H9 (cell line): Measurements from ENCODE around the gene NTRK3. TPM values are rescaled to one million over a fixed set of nuclear protein-coding genes. Genes with fewer than 3 reads are reported as not detected.

Experiments used
- DNase-seq: peaks from one replicate; pipeline ENCODE4 v3.0.0-alpha.2; 2017
- H2AFZ ChIP-seq: one replicate; pipeline ENCODE4 v1.6.1; 2013; ENCODE audit warnings: mild to moderate bottlenecking, low read length, control low read depth, moderate library complexity
- H2AK5ac ChIP-seq: 2 replicates; pipeline ENCODE4 v1.6.1; 2013; ENCODE audit warnings: low read length, control low read depth, mixed read lengths; ENCODE audit not compliant: insufficient read length
- H2BK120ac ChIP-seq: one replicate; pipeline ENCODE4 v1.6.1; 2013; ENCODE audit warnings: low read depth, mild to moderate bottlenecking, low read length, control low read depth, inconsistent platforms; ENCODE audit not compliant: poor library complexity, severe bottlenecking
- H2BK12ac ChIP-seq: 2 replicates; pipeline ENCODE4 v1.6.1; 2013; ENCODE audit warnings: low read length, control low read depth, mixed read lengths, low read depth; ENCODE audit not compliant: insufficient read length
- H2BK15ac ChIP-seq: 2 replicates; pipeline ENCODE4 v1.6.1; 2013; ENCODE audit warnings: low read depth, low read length, control low read depth
- H2BK20ac ChIP-seq: one replicate; pipeline ENCODE4 v1.6.1; 2013; ENCODE audit warnings: low read depth, mild to moderate bottlenecking, low read length, control low read depth, inconsistent platforms; ENCODE audit not compliant: poor library complexity, severe bottlenecking
- H2BK5ac ChIP-seq: 2 replicates; pipeline ENCODE4 v1.6.1; 2013; ENCODE audit warnings: low read length, control low read depth, mixed read lengths; ENCODE audit not compliant: insufficient read length
- H3K14ac ChIP-seq: 2 replicates; pipeline ENCODE4 v1.6.1; 2013; ENCODE audit warnings: low read length, control low read depth; ENCODE audit not compliant: insufficient read depth
- H3K18ac ChIP-seq: 2 replicates; pipeline ENCODE4 v1.6.1; 2013; ENCODE audit warnings: low read depth, mild to moderate bottlenecking, mixed read lengths, low read length, control low read depth; ENCODE audit not compliant: insufficient read length
- H3K23ac ChIP-seq: 2 replicates; pipeline ENCODE4 v1.6.1; 2013; ENCODE audit warnings: low read length, control low read depth, mixed read lengths, low read depth; ENCODE audit not compliant: insufficient read length
- H3K23me2 ChIP-seq: 2 replicates; pipeline ENCODE4 v1.6.1; 2013; ENCODE audit warnings: low read depth, mild to moderate bottlenecking, mixed read lengths, low read length, control low read depth; ENCODE audit not compliant: insufficient read length, poor library complexity, severe bottlenecking
- H3K27ac ChIP-seq: 2 replicates; pipeline ENCODE4 v1.5.1; 2013; ENCODE audit warnings: low read length, control low read depth, mixed read lengths, low read depth; ENCODE audit not compliant: insufficient read length
- H3K27me3 ChIP-seq: 2 replicates; pipeline ENCODE4 v1.6.1; 2013; ENCODE audit warnings: low read length, control low read depth, inconsistent platforms; ENCODE audit not compliant: insufficient read depth
- H3K4ac ChIP-seq: 2 replicates; pipeline ENCODE4 v1.6.1; 2013; ENCODE audit warnings: low read depth, mild to moderate bottlenecking, control low read depth, inconsistent platforms, low read length, moderate library complexity
- H3K4me1 ChIP-seq: 2 replicates; pipeline ENCODE4 v1.6.1; 2013; ENCODE audit warnings: low read length, control low read depth, inconsistent platforms; ENCODE audit not compliant: insufficient read depth
- H3K4me2 ChIP-seq: 2 replicates; pipeline ENCODE4 v1.6.1; 2013; ENCODE audit warnings: low read length, control low read depth, mixed read lengths; ENCODE audit not compliant: insufficient read length, insufficient read depth
- H3K56ac ChIP-seq: 2 replicates; pipeline ENCODE4 v1.6.1; 2013; ENCODE audit warnings: low read depth, mild to moderate bottlenecking, mixed read lengths, low read length, control low read depth; ENCODE audit not compliant: insufficient read length
- H3K79me1 ChIP-seq: 2 replicates; pipeline ENCODE4 v1.6.1; 2013; ENCODE audit warnings: low read depth, mild to moderate bottlenecking, moderate library complexity, low read length, control low read depth, inconsistent platforms; ENCODE audit not compliant: insufficient read depth, poor library complexity, severe bottlenecking
- H3K79me2 ChIP-seq: 2 replicates; pipeline ENCODE4 v1.6.1; 2013; ENCODE audit warnings: low read length, control low read depth, inconsistent platforms; ENCODE audit not compliant: insufficient read depth
- H3K9ac ChIP-seq: 2 replicates; pipeline ENCODE4 v1.6.1; 2013; ENCODE audit warnings: low read length, control low read depth, mixed read lengths; ENCODE audit not compliant: insufficient read length; ENCODE audit errors: extremely low read depth
- H3K9me3 ChIP-seq: one replicate; pipeline ENCODE4 v1.6.1; 2013; ENCODE audit warnings: low read depth, low read length, inconsistent platforms; ENCODE audit not compliant: control insufficient read depth
- H3T11ph ChIP-seq: one replicate; pipeline ENCODE4 v1.6.1; 2013; ENCODE audit warnings: mild to moderate bottlenecking, low read length, control low read depth, inconsistent platforms
- H4K20me1 ChIP-seq: one replicate; pipeline ENCODE4 v1.6.1; 2013; ENCODE audit not compliant: control insufficient read depth, insufficient read length, insufficient read depth
- H4K5ac ChIP-seq: 2 replicates; pipeline ENCODE4 v1.6.1; 2013; ENCODE audit warnings: low read depth, mild to moderate bottlenecking, mixed read lengths, low read length, control low read depth; ENCODE audit not compliant: insufficient read length
- H4K8ac ChIP-seq: replicated peaks from 2 replicates; pipeline ENCODE4 v1.6.1; 2013; ENCODE audit warnings: low read length, control low read depth, mixed read lengths, low read depth; ENCODE audit not compliant: insufficient read length
- H4K91ac ChIP-seq: 2 replicates; pipeline ENCODE4 v1.6.1; 2013; ENCODE audit warnings: low read depth, mild to moderate bottlenecking, moderate library complexity, mixed read lengths, low read length, control low read depth; ENCODE audit not compliant: insufficient read length
- H3K27ac Mint-ChIP-seq, 3 experiments: 2 replicates in 2 of 3; 3 replicates in 1 of 3; pipeline ENCODE4 v1.8.0; 2020 to 2021; ENCODE audit warnings: mixed read lengths in 3 of 3, mild to moderate bottlenecking in 1 of 3, moderate library complexity in 1 of 3
- H3K27me3 Mint-ChIP-seq: 2 replicates; pipeline ENCODE4 v1.8.0; 2021; ENCODE audit warnings: low read depth, mild to moderate bottlenecking, moderate library complexity, mixed read lengths
- H3K36me3 Mint-ChIP-seq, 3 experiments: 2 replicates in 2 of 3; 3 replicates in 1 of 3; pipeline ENCODE4 v1.8.0; 2020 to 2021; ENCODE audit warnings: low read depth in 3 of 3, mixed read lengths in 3 of 3; ENCODE audit not compliant: insufficient read depth in 1 of 3
- H3K4me1 Mint-ChIP-seq, 2 experiments: 2 replicates each; pipeline ENCODE4 v1.8.0; 2020; ENCODE audit warnings: mixed read lengths in 2 of 2
- H3K4me3 Mint-ChIP-seq, 2 experiments: 2 replicates in 1 of 2; 3 replicates in 1 of 2; pipeline ENCODE4 v1.8.0; 2020 to 2021; ENCODE audit warnings: mild to moderate bottlenecking in 2 of 2, mixed read lengths in 2 of 2, moderate library complexity in 1 of 2
- H3K9me3 Mint-ChIP-seq, 2 experiments: 2 replicates in 1 of 2; 3 replicates in 1 of 2; pipeline ENCODE4 v1.8.0; 2020; ENCODE audit warnings: mild to moderate bottlenecking in 2 of 2, mixed read lengths in 2 of 2, moderate library complexity in 1 of 2
- CTCF ChIP-seq: fragments of 200-600 bp; sonication (generic); conservative IDR thresholded peaks from 3 replicates; pipeline ENCODE4 v1.8.0; 2021; ENCODE audit warnings: antibody characterized with exemption, mild to moderate bottlenecking
- WGBS: extraction: QIAGEN DNeasy Blood & Tissue Kit; methylation state at CpG from one replicate; pipeline ENCODE4 v1.1.7; 2013; ENCODE audit warnings: missing lambda C conversion rate, low lambda C conversion rate, mixed read lengths; ENCODE audit not compliant: insufficient read length; ENCODE audit errors: extremely low coverage; 5-methylcytosine and 5-hydroxymethylcytosine counted together
- total RNA-seq: library from RNA; stranded (reverse); gene quantifications from 2 replicates; pipeline ENCODE4 v1.2.1, GENCODE V29; 2021

Gene NTRK3
- total RNA-seq, 1 experiment from 2014 or later, result 2.5 TPM

GRCh38 chr15:87952736-87953287, 303.7 kb downstream of the NTRK3 start:
- Histone ChIP-seq H2BK12ac (no peak overlapping the region), H3K9ac (no peak overlapping the region), H3T11ph (no peak overlapping the region), H3K79me1 (no peaks in the 10 kb centered on the region), H3K4me2 (no peak overlapping the region), H4K20me1 (no peaks in the 10 kb centered on the region), H3K56ac (no peak overlapping the region), H2BK5ac (no peak overlapping the region), H3K4me1 (no peaks in the 10 kb centered on the region), H3K27ac (no peak overlapping the region), H2AFZ (no peak overlapping the region), H3K79me2 (no peaks in the 10 kb centered on the region), H3K4ac (no peak overlapping the region), H2BK20ac (no peak overlapping the region), H4K5ac (no peak overlapping the region), H4K8ac (no peak overlapping the region), H3K23me2 (no peaks in the 10 kb centered on the region), H3K27me3 (no peaks in the 10 kb centered on the region), H2BK120ac (no peak overlapping the region), H2BK15ac (no peak overlapping the region), H3K14ac (no peak overlapping the region), H3K9me3 (no peaks in the 10 kb centered on the region), H2AK5ac (no peak overlapping the region), H4K91ac (no peak overlapping the region), H3K18ac (no peak overlapping the region), H3K23ac (no peak overlapping the region)
- Mint-ChIP-seq H3K4me1 (peaks cover 0 to 6% of the 10 kb centered on the region in 2 experiments; a peak in 2 of 4 replicates), H3K27ac (no peak overlapping the region), H3K36me3 (no peaks in the 10 kb centered on the region), H3K9me3 (no peaks in the 10 kb centered on the region), H3K4me3 (no peak overlapping the region), H3K27me3 (peaks cover 2% of the 10 kb centered on the region; the same call in 1 of the 2 replicates)
- WGBS, result no CpG with 5 or more reads among the region's 23 CpGs
- TF ChIP-seq CTCF, result no peak
- DNase-seq, result no peak
